Erythroblast (primary cell): Measurements from ENCODE around the gene EN2.

ENCODE experiments used
- DNase-seq, 2 experiments: peaks; one replicate each; lab custom pipeline; 2025; lab: John Stamatoyannopoulos, UW
- GATA1 ChIP-seq: IDR thresholded peaks from 2 replicates; pipeline ENCODE4 v1.6.1; 2011; ENCODE audit warnings: low read depth, mild to moderate bottlenecking, control low read depth, low read length, moderate library complexity
- POLR2A ChIP-seq: IDR thresholded peaks from 2 replicates; pipeline ENCODE4 v1.6.1; 2011; ENCODE audit warnings: mild to moderate bottlenecking, low read length

The EN2 gene

GRCh38 chr7:155422151-155422550, 35.8 kb upstream of the EN2 start:
- TF ChIP-seq POLR2A (no peak), GATA1 (no peak)
- DNase-seq, result no peak

- TF ChIP-seq POLR2A (no peak), GATA1 (no peak)
- no peak for DNase-seq
Observed at GRCh38 chr7:155422599-155423336, 35.2 kb upstream of the EN2 start.

GRCh38 chr7:155423337-155424285, 34.3 kb upstream of the EN2 start:
- DNase-seq, result no peak
- no peak for TF ChIP-seq POLR2A
- TF ChIP-seq GATA1, result no peak

GRCh38 chr7:155424301-155425010, 33.5 kb upstream of the EN2 start:
- TF ChIP-seq POLR2A (no peak), GATA1 (no peak)
- DNase-seq, result no peak

- TF ChIP-seq POLR2A, result no peak
- no peak for TF ChIP-seq GATA1
- no peak for DNase-seq
Observed at GRCh38 chr7:155425011-155425340, 33.0 kb upstream of the EN2 start.

- no peak for TF ChIP-seq POLR2A
- no peak for TF ChIP-seq GATA1
- DNase-seq, result no peak
Observed at GRCh38 chr7:155425887-155426286, 32.0 kb upstream of the EN2 start.

- no peak for DNase-seq
- TF ChIP-seq POLR2A, result no peak
- no peak for TF ChIP-seq GATA1
Observed at GRCh38 chr7:155426543-155427410, 31.2 kb upstream of the EN2 start.

- TF ChIP-seq GATA1 (no peak), POLR2A (no peak)
- no peak for DNase-seq
Observed at GRCh38 chr7:155427411-155428038, 30.4 kb upstream of the EN2 start.

GRCh38 chr7:155428171-155428834, 29.6 kb upstream of the EN2 start:
- no peak for TF ChIP-seq POLR2A
- TF ChIP-seq GATA1, result no peak
- DNase-seq, result no peak

- TF ChIP-seq GATA1 (no peak), POLR2A (no peak)
- no peak for DNase-seq
Observed at GRCh38 chr7:155429651-155430050, 28.3 kb upstream of the EN2 start.

- no peak for TF ChIP-seq POLR2A
- no peak for TF ChIP-seq GATA1
- no peak for DNase-seq
Observed at GRCh38 chr7:155430606-155431005, 27.3 kb upstream of the EN2 start.

GRCh38 chr7:155431231-155431630, 26.7 kb upstream of the EN2 start:
- TF ChIP-seq POLR2A, result no peak
- DNase-seq, result no peak

- TF ChIP-seq POLR2A (no peak), GATA1 (no peak)
- DNase-seq, result no peak
Observed at GRCh38 chr7:155431711-155432110, 26.2 kb upstream of the EN2 start.
